Neural progenitor cell (in vitro differentiated cells): ENCODE measurements around the gene RNF150. TPM values are rescaled to one million over a fixed set of nuclear protein-coding genes. Genes with fewer than 3 reads are reported as not detected.

Source experiments
- DNase-seq: peaks from one replicate; pipeline ENCODE4 v3.0.0-alpha.2; 2016; ENCODE audit warnings: low spot score
- H2AFZ ChIP-seq: fragments of 200-600 bp; sonication (generic); replicated peaks from 2 replicates; pipeline ENCODE4 v1.6.1; 2016; ENCODE audit warnings: antibody characterized with exemption
- H3F3A ChIP-seq: fragments of 200-600 bp; sonication (generic); 2 replicates; pipeline ENCODE4 v1.6.1; 2016; ENCODE audit warnings: antibody characterized with exemption, low read depth
- H3K27ac ChIP-seq: fragments of 200-600 bp; sonication (generic); 2 replicates; pipeline ENCODE4 v1.5.1; 2016; ENCODE audit warnings: mild to moderate bottlenecking
- H3K27me3 ChIP-seq: fragments of 200-600 bp; sonication (generic); 2 replicates; pipeline ENCODE4 v1.6.1; 2016; ENCODE audit warnings: mild to moderate bottlenecking, moderate library complexity
- H3K36me3 ChIP-seq: fragments of 200-600 bp; sonication (generic); 2 replicates; pipeline ENCODE4 v1.5.1; 2016
- H3K4me1 ChIP-seq: fragments of 200-600 bp; sonication (generic); 2 replicates; pipeline ENCODE4 v1.6.1; 2016; ENCODE audit warnings: mixed run types
- H3K4me2 ChIP-seq: fragments of 200-600 bp; sonication (generic); 2 replicates; pipeline ENCODE4 v1.6.1; 2016
- H3K4me3 ChIP-seq: fragments of 200-600 bp; sonication (generic); 2 replicates; pipeline ENCODE4 v1.5.1; 2016
- H3K79me2 ChIP-seq: fragments of 200-600 bp; sonication (generic); 2 replicates; pipeline ENCODE4 v1.6.1; 2016; ENCODE audit warnings: low read depth
- H3K9ac ChIP-seq: fragments of 200-600 bp; sonication (generic); 2 replicates; pipeline ENCODE4 v1.6.1; 2016
- H3K9me3 ChIP-seq: fragments of 200-600 bp; sonication (generic); 2 replicates; pipeline ENCODE4 v1.5.1; 2016; ENCODE audit warnings: low read depth
- H4K20me1 ChIP-seq: fragments of 200-600 bp; sonication (generic); 2 replicates; pipeline ENCODE4 v1.6.1; 2016; ENCODE audit warnings: low read depth
- H3K27ac Mint-ChIP-seq: 3 replicates; pipeline ENCODE4 v1.8.0; 2021; ENCODE audit warnings: mixed read lengths
- H3K27me3 Mint-ChIP-seq: 2 replicates; pipeline ENCODE4 v1.8.0; 2022; ENCODE audit warnings: low read depth, mild to moderate bottlenecking, inconsistent platforms, moderate library complexity, mixed read lengths; ENCODE audit not compliant: insufficient read depth
- H3K36me3 Mint-ChIP-seq: 3 replicates; pipeline ENCODE4 v1.8.0; 2021; ENCODE audit warnings: mixed read lengths
- H3K4me1 Mint-ChIP-seq: 3 replicates; pipeline ENCODE4 v1.8.0; 2021; ENCODE audit warnings: mixed read lengths
- H3K4me3 Mint-ChIP-seq: 3 replicates; pipeline ENCODE4 v1.8.0; 2021; ENCODE audit warnings: mild to moderate bottlenecking, moderate library complexity, mixed read lengths
- H3K9me3 Mint-ChIP-seq: 3 replicates; pipeline ENCODE4 v1.8.0; 2020; ENCODE audit warnings: mixed read lengths
- EZH2 ChIP-seq: fragments of 200-600 bp; sonication (generic); IDR thresholded peaks from 2 replicates; pipeline ENCODE4 v1.6.1; 2017; ENCODE audit warnings: antibody characterized with exemption, mild to moderate bottlenecking, moderate library complexity
- EZH2phosphoT487 ChIP-seq: fragments of 200-600 bp; sonication (generic); IDR thresholded peaks from 2 replicates; pipeline ENCODE4 v1.6.1; 2017; ENCODE audit warnings: antibody characterized with exemption
- total RNA-seq: library from RNA; depleted of rRNA; stranded (reverse); fragments of >200 nt; gene quantifications from 2 replicates; pipeline ENCODE4 v1.2.3, GENCODE V29; 2015; ENCODE audit warnings: low replicate concordance
- TF ChIP-seq, protein P1 (sequence below): fragments of 200-600 bp; sonication (generic); IDR thresholded peaks from 2 replicates; pipeline ENCODE4 v1.5.1; 2017; ENCODE audit warnings: antibody characterized with exemption, mild to moderate bottlenecking

Gene RNF150
- total RNA-seq, 1 donor from 2014 or later = 1.4 TPM

DNA sequence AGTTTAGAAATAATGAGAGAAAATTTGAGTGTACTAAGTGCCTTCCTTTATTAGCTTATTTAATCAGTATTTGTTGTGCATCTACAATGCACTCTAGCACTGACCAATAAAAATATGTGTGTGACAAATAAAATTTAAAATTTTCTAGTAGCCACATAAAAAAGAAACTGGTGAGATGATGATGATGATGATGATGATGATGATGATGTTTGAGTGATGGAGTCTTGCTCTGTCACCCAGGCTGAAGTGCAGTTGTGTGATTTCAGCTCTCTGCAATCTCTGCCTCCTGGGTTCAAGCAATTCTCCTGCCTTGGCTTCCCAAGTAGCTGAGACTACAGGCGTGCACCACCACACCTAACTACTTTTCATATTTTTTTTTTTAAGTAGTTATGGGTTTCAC is 110.2 kb downstream of the RNF150 start:
- Histone ChIP-seq H3K9me3 (no peaks in the 10 kb centered on the region), H4K20me1 (no peaks in the 10 kb centered on the region), H3K27ac (no peak overlapping the region), H3K27me3 (no peaks in the 10 kb centered on the region), H3K4me2 (no peak overlapping the region), H3F3A (no peaks in the 10 kb centered on the region), H3K4me3 (no peak overlapping the region), H3K36me3 (no peaks in the 10 kb centered on the region), H3K4me1 (no peaks in the 10 kb centered on the region), H2AFZ (no peak overlapping the region), H3K79me2 (no peaks in the 10 kb centered on the region), H3K9ac (no peak overlapping the region)
- Mint-ChIP-seq H3K27ac (no peak overlapping the region), H3K9me3 (no peaks in the 10 kb centered on the region), H3K4me3 (no peak overlapping the region), H3K27me3 (no peaks in the 10 kb centered on the region), H3K4me1 (peaks cover 12% of the 10 kb centered on the region), H3K36me3 (no peaks in the 10 kb centered on the region)
- TF ChIP-seq, protein P1, sequence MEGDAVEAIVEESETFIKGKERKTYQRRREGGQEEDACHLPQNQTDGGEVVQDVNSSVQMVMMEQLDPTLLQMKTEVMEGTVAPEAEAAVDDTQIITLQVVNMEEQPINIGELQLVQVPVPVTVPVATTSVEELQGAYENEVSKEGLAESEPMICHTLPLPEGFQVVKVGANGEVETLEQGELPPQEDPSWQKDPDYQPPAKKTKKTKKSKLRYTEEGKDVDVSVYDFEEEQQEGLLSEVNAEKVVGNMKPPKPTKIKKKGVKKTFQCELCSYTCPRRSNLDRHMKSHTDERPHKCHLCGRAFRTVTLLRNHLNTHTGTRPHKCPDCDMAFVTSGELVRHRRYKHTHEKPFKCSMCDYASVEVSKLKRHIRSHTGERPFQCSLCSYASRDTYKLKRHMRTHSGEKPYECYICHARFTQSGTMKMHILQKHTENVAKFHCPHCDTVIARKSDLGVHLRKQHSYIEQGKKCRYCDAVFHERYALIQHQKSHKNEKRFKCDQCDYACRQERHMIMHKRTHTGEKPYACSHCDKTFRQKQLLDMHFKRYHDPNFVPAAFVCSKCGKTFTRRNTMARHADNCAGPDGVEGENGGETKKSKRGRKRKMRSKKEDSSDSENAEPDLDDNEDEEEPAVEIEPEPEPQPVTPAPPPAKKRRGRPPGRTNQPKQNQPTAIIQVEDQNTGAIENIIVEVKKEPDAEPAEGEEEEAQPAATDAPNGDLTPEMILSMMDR = no peak
- no peak for TF ChIP-seq EZH2phosphoT487
- no peak for TF ChIP-seq EZH2
- DNase-seq = no peak

DNA sequence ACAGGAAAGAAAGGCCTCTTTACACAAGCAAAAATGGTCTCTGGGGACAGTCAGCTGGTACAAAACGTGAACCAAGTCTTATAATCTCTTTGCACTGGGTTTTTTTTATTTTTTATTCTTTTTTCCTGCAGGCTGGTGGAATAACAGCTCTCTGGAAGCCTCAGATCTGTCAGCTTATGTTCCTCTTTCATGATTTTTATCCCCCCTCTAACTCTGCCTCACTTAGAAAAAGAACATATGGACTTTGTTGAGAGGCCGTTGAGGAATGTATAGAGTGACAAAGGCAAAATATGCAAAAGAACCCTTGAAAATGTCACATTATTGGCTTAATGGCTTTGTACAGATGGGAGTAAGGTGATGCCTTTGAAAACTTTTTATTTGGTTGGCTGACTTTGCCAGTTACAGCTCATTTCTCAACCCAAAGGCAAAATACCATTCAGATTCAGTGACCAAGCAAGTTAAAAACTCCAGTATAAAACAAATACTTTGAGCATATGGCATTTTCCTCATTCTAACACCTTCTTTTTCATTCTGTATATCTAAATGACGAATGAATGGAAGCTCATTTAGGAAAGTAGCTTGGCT is 111.1 kb downstream of the RNF150 start:
- no peak for DNase-seq
- Mint-ChIP-seq H3K27me3 (no peaks in the 10 kb centered on the region), H3K36me3 (no peaks in the 10 kb centered on the region), H3K9me3 (no peaks in the 10 kb centered on the region), H3K27ac (no peak overlapping the region), H3K4me1 (peaks cover 12% of the 10 kb centered on the region), H3K4me3 (no peak overlapping the region)
- Histone ChIP-seq H2AFZ (peak overlapping the region; percentile 63), H3K79me2 (no peaks in the 10 kb centered on the region), H3K27ac (no peak overlapping the region), H4K20me1 (no peaks in the 10 kb centered on the region), H3K4me3 (no peak overlapping the region), H3K4me1 (no peaks in the 10 kb centered on the region), H3F3A (no peaks in the 10 kb centered on the region), H3K36me3 (no peaks in the 10 kb centered on the region), H3K4me2 (no peak overlapping the region), H3K9me3 (no peaks in the 10 kb centered on the region), H3K27me3 (no peaks in the 10 kb centered on the region), H3K9ac (no peak overlapping the region)
- TF ChIP-seq EZH2 (no peak), EZH2phosphoT487 (no peak)
- TF ChIP-seq, protein P1 = no peak

DNA sequence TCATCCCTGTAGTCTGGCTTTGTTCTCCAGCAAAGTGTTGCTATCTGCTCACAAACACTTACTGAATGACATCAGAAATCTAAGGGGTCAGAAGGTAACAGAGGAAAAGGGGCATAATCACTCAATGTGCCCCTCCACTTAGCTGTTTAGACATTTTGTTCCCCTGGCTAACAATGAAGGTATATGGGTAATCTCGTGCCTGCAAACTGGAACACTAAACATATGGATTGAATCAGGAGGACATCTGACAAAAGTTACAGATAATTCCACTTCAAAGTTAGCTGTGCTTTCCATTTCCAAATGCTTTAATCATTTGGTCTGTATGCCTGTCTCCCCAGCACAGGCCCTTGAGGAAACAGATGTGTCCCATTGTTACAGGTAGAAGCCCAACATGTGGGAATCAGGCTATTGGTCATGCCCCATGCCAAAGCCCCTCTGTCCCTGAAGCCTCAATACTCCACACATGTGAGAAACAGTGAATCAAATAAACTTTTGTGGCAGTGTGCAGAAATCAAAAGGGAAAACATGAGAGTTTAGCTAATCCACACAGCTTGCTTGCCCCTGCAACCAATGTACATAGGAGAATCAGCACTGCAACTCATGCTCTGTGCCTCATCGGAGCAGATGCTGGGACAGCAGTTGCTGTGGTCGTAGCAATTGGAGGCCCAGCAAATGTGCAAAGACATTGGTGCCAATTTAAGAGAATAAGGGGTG is 111.7 kb downstream of the RNF150 start:
- no peak overlapping the region for H3K4me3 Mint-ChIP-seq
- H3K27me3 Mint-ChIP-seq = no peaks in the 10 kb centered on the region
- H3F3A ChIP-seq = no peaks in the 10 kb centered on the region
- H3K27me3 ChIP-seq = no peaks in the 10 kb centered on the region
- no peak overlapping the region for H3K27ac Mint-ChIP-seq
- no peak for DNase-seq
- no peak overlapping the region for H3K9ac ChIP-seq
- no peaks in the 10 kb centered on the region for H3K4me1 ChIP-seq
- H4K20me1 ChIP-seq = no peaks in the 10 kb centered on the region
- no peaks in the 10 kb centered on the region for H3K36me3 ChIP-seq
- H3K4me1 Mint-ChIP-seq = peaks cover 12% of the 10 kb centered on the region
- no peak overlapping the region for H3K4me2 ChIP-seq
- H3K79me2 ChIP-seq = no peaks in the 10 kb centered on the region
- no peaks in the 10 kb centered on the region for H3K9me3 Mint-ChIP-seq
- H3K36me3 Mint-ChIP-seq = no peaks in the 10 kb centered on the region
- H2AFZ ChIP-seq = peak overlapping the region; percentile 63
- no peaks in the 10 kb centered on the region for H3K9me3 ChIP-seq
- H3K27ac ChIP-seq = no peak overlapping the region
- no peak for TF ChIP-seq EZH2phosphoT487
- TF ChIP-seq, protein P1 = no peak
- TF ChIP-seq EZH2 = no peak
- H3K4me3 ChIP-seq = no peak overlapping the region
